Measurements from ENCODE around the gene RASL11A. TPM values are rescaled to one million over a fixed set of nuclear protein-coding genes. Genes with fewer than 3 reads are reported as not detected.
"Not testable (repeated sequence)": the region's sequence is repeated elsewhere in the genome, so short reads cannot be mapped to it uniquely, and the experiment has no call there.

Gene RASL11A
- polyA plus RNA-seq, 3 donors = 27.2 to 33.9 (median 30.9) TPM

GRCh38 chr13:27293873-27294515 lies 23.4 kb downstream of the RASL11A start:
- DNase-seq = no peak

GRCh38 chr13:27295096-27295495 lies 24.5 kb downstream of the RASL11A start:
- DNase-seq = no peak

- DNase-seq = no peak
Measured at GRCh38 chr13:27295660-27296059, 25.0 kb downstream of the RASL11A start.

GRCh38 chr13:27296496-27296895 lies 25.9 kb downstream of the RASL11A start:
- no peak for DNase-seq

DNA sequence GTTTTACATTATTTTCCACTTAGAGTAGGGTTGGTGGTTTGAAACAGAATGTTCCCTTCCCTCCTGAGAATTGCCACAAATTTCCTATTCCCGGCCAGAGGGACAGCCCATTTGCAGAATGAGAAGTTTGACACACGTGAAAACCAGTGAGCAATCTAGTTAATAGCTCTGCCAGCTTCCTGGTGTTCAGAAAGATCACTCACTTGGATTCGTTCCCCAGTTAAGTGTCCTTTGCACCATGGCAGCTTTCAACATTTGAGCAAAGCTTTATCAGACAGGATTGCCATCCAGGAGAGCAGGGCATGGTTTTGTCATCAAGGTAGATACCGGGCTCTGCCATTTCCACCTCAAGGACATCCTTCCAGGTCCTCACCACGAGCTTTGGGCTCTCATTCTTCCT lies 28.2 kb downstream of the RASL11A start:
- DNase-seq = no peak

DNA sequence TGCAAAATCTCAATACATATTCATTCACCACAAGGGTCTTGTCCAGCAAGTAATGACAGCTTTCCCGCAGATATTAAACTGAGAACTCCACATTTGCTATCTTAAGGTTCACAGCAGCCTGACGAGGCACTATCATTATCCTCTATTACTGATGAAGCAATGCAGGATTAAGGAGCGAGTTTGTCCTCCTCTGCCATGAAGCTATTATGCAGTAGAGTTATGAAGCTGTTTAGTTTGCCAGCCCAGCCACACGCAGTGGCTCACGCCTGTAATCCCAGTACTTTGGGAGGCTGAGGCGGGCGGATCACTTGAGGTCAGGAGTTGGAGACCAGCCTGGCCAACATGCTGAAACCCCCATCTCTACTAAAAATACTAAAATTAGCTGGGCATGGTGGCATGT lies 29.8 kb downstream of the RASL11A start:
- not testable (repeated sequence) for DNase-seq

DNA sequence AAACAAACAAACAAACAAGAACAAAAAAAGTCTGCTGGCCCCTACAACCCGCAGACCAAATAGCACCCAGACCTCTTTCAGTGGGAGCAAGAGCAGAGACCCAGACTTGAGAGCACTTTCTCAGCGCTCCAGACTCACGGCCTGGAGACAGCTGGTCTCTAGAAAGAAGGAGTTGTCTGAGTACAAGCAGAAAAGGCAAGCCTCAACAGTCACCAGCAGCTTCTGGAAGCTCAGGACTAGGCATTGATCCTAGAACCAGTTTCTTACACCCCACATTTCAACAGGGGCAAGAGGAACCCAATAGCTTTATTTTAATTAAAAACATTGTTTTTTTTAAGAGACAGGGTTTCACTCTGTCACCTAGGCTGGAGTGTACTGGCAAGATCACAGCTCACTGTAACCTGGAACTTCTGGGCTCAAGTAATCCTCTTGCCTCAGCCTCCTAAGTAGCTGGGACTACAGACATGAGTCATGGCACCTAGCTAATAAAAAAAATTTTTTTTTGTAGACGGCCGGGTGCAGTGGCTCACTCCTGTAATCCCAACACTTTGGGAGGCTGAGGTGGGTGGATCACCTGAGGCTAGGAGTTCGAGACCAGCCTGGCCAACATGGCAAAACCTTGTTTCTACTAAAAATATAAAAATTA lies 30.4 kb downstream of the RASL11A start:
- DNase-seq = no peak

GRCh38 chr13:27302643-27303262 lies 32.1 kb downstream of the RASL11A start:
- DNase-seq = no peak

DNA sequence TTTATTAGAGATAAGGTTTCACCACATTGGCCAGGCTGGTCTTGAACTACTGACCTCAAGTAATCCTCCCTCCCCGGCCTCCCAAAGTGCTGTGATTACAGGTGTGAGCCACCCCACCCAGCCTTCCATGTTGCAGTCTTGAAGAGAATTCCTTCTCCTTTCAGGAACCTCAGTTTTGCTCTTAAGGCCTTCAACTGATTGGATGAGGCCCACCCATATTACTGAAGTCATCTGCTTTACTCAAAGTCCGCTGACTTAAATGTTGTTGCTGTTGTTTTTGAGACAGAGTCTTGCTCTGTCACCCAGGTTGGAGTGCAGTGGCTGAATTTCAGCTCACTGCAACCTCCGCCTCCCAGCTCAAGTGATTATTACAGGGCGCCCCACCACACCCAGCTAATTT lies 33.5 kb downstream of the RASL11A start:
- no peak for DNase-seq

GRCh38 chr13:27304611-27305010 lies 34.0 kb downstream of the RASL11A start:
- no peak for DNase-seq

DNA sequence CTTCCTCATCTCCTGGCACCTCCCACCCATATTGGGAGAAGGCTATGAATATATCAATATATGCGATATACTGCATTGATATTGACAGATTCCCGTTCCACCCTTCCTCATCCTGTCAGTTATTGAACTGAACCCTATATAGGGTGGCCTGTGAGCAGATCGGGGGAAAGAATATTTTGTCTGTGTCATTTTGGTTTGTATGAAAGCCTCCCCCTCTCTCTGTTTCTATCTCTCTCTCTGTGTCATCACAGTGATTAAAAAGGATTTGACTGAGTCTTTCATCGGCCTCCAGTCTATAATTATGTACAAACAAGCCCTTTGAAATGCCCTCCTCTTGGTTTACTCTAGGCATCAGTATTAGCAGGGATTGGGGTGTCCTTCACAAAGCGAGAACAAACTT lies 35.7 kb downstream of the RASL11A start:
- no peak for DNase-seq

DNA sequence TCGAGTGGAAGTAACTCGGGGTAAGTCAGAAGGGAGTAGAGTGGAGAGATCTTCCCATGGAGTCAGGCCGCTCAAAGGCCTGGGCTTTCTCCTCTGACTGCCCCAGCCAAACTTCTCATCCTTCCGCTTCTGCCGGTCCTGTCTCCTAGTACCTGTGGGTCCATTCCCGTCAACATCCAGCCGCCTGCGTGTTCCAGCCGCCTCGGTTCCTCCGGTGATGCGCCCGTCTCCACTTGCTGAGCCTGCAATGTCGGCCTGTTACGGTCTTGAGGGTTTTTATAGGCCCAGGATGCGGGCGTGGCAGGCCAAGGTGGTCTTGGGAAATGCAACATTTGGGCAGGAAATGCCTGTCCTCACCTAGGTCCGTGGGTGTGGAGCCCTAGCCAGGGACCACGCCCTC lies 38.3 kb downstream of the RASL11A start:
- no peak for DNase-seq

DNA sequence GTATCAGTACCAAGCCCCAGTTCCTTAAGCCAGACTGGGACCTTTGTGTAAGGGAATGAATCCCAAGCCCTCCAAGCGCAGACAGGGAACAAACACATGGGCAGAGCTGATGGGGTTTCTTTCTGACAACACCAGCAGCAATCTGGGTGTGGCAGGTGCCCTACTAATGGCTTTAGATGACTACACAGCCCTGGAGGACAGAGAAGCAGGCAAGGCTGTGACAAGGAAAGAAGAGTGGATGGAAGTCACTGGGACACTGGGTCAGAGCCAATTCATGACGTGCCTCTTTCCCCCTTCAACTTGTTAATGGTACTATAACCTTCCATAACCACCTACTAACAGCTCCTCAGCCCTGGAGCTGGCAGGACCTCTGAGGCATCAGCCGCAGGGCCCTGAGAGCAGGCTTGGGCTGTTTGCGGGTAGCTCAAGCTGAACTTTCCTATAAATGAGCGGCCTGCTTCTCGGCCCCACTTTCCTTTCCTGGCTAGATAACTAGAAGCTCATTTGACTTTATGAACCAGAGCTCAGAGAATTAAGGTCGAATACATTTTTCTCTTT lies 38.9 kb downstream of the RASL11A start:
- no peak for DNase-seq

- DNase-seq = no peak
Measured at GRCh38 chr13:27309967-27310598, 39.5 kb downstream of the RASL11A start.

DNA sequence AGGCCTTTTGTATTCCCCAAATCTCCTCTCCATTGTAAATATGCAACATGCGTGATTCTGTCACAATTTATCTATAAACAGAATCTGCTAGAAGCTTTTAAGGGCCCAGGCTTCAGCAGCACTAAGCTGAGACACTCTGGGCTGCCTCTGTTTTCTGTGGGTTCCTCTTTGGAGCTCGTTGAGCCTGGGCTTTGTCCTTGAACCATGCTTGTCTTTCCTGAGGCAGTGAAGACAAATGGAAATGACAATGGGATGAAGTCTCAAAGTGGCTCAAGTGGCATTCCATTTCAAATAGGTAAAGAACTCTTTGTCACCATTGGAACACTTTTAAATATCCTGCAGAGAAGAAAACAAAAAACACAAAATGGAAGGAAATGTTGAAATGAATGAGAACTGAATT lies 40.3 kb downstream of the RASL11A start:
- DNase-seq = no peak

DNA sequence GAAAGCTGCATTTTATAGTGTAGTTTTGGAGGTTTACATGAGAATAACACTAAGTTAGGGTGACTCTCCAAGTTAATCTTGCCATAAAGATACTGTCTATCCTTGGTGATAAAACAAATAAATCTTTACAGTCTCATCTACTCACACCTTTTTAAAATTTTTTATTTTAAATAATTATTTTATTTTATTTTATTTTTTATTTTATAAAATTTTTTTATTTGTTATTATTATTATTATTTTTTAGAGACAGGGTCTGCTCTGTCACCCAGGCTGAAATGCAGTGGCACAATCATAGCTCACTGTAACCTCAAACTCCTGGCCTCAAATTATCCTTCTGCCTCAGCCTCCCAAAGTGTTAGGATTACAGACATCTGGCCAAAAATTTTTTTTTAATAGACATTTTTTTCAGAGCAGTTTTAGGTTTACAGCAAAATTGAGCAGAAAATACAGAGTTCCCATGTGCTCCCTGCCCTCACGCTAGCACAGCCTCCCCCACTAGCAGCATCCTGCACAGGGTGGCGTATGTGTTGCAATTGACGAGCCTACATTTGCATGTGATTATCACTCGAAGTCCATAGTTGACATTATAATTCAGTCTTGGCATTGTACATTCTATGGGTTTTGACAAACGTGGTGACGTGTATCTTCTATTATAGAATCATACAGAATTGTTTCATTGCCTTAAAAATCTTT lies 41.0 kb downstream of the RASL11A start:
- DNase-seq = no peak

GRCh38 chr13:27313770-27314169 lies 43.1 kb downstream of the RASL11A start:
- no peak for DNase-seq

GRCh38 chr13:27319404-27319803 lies 48.8 kb downstream of the RASL11A start:
- DNase-seq = no peak

- no peak for DNase-seq
Measured at GRCh38 chr13:27321468-27322431, 51.1 kb downstream of the RASL11A start.

DNA sequence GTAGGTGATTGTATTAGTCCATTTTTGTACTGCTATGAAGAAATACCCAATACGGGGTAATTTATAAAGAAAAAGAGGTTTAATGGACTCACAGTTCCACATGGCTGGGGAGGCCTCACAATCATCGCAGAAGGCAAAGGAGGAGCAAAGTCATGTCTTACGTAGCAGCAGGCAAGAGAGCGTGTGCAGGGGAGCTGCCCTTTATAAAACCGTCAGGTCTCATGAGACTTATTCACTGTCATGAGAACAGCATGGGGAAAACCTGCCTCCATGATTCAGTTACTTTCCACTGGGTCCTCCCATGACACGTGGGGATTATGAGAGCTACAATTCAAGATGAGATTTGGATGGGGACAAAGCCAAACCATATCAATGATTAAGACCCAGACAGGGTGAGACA lies 51.8 kb downstream of the RASL11A start:
- DNase-seq = not testable (repeated sequence)
